H1 (cell line): ENCODE data around the gene CDC42. TPM values are rescaled to one million over a fixed set of nuclear protein-coding genes. Genes with fewer than 3 reads are reported as not detected.

Source experiments
- CTCF ChIA-PET: fragments of 300-600 bp; sonication (Branson Sonifier 250); formaldehyde crosslinking; loops from one replicate; lab custom pipeline; 2021; ENCODE audit not compliant: partially characterized antibody; lab: Charles Lee
- POLR2A ChIA-PET: fragments of 300-600 bp; sonication (Branson Sonifier 250); formaldehyde crosslinking; loops from one replicate; lab custom pipeline; 2021; ENCODE audit warnings: inconsistent platforms; ENCODE audit not compliant: partially characterized antibody; lab: Charles Lee
- DNase-seq, 2 experiments: peaks; one replicate each; pipeline versions ENCODE4 v3.0.0 to v3.0.0-alpha.2; 2010 to 2022; ENCODE audit warnings: low spot score in 2 of 2, low read depth in 1 of 2, mixed read lengths in 1 of 2
- FAIRE-seq: peaks from 2 replicates; lab custom pipeline; 2011; peaks lifted over from hg19 to GRCh38; lab: Jason Lieb, UNC
- H2AFZ ChIP-seq: 2 replicates; pipeline ENCODE4 v1.8.1; 2012; ENCODE audit warnings: low read length, inconsistent platforms
- H2AK5ac ChIP-seq: 2 replicates; pipeline ENCODE4 v1.6.1; 2013; ENCODE audit warnings: low read depth, low read length
- H2BK120ac ChIP-seq: replicated peaks from 2 replicates; pipeline ENCODE3; 2013; ENCODE audit warnings: low read depth, low read length, inconsistent platforms
- H2BK12ac ChIP-seq: 2 replicates; pipeline ENCODE4 v1.6.1; 2013; ENCODE audit warnings: low read depth, low read length
- H2BK15ac ChIP-seq: 2 replicates; pipeline ENCODE4 v1.6.1; 2013; ENCODE audit warnings: low read length
- H2BK20ac ChIP-seq: 2 replicates; pipeline ENCODE4 v1.6.1; 2013; ENCODE audit warnings: low read length
- H2BK5ac ChIP-seq: 2 replicates; pipeline ENCODE4 v1.6.1; 2013; ENCODE audit warnings: low read depth, low read length
- H3K14ac ChIP-seq: 2 replicates; pipeline ENCODE4 v1.6.1; 2013; ENCODE audit warnings: inconsistent platforms; ENCODE audit not compliant: insufficient read length
- H3K18ac ChIP-seq: 2 replicates; pipeline ENCODE4 v1.6.1; 2013; ENCODE audit warnings: low read length; ENCODE audit errors: extremely low read depth
- H3K23ac ChIP-seq: 2 replicates; pipeline ENCODE4 v1.6.1; 2013; ENCODE audit warnings: inconsistent platforms; ENCODE audit not compliant: insufficient read length
- H3K23me2 ChIP-seq: 2 replicates; pipeline ENCODE4 v1.6.1; 2013; ENCODE audit warnings: low read depth, low read length
- H3K27ac ChIP-seq: 2 replicates; pipeline ENCODE4 v1.6.1; 2011; ENCODE audit warnings: low read depth, low read length, inconsistent platforms
- H3K27me3 ChIP-seq, 4 experiments: replicated peaks in 1 of 4; 1 replicate in 1 of 4; 2 replicates in 3 of 4; pipeline versions ENCODE4 v1.6.1 to v1.8.1; 2011 to 2013; ENCODE audit warnings: low read length in 3 of 4, mild to moderate bottlenecking in 3 of 4, inconsistent platforms in 2 of 4, mixed read lengths in 2 of 4, moderate library complexity in 1 of 4; ENCODE audit not compliant: control insufficient read depth in 3 of 4, insufficient read depth in 3 of 4; ENCODE audit errors: extremely low read depth in 1 of 4
- H3K36me3 ChIP-seq, 4 experiments: 2 replicates each; pipeline versions ENCODE4 v1.6.1 to v1.8.1; 2011 to 2013; ENCODE audit warnings: mild to moderate bottlenecking in 4 of 4, low read length in 3 of 4, moderate library complexity in 2 of 4, control low read depth in 1 of 4, inconsistent platforms in 1 of 4; ENCODE audit not compliant: insufficient read depth in 4 of 4, control insufficient read depth in 2 of 4
- H3K4ac ChIP-seq: replicated peaks from 2 replicates; pipeline ENCODE3; 2013; ENCODE audit warnings: low read length, low read depth, mixed read lengths, inconsistent platforms; ENCODE audit not compliant: insufficient read length
- H3K4me1 ChIP-seq, 4 experiments: replicated peaks in 1 of 4; 1 replicate in 1 of 4; 2 replicates in 3 of 4; pipeline versions ENCODE4 v1.6.1 to v1.8.1; 2011 to 2013; ENCODE audit warnings: low read length in 3 of 4, inconsistent platforms in 2 of 4, mixed read lengths in 1 of 4; ENCODE audit not compliant: insufficient read depth in 4 of 4, control insufficient read depth in 3 of 4
- H3K4me2 ChIP-seq, 2 experiments: 2 replicates each; pipeline versions ENCODE4 v1.6.1 to v1.8.1; 2011 to 2013; ENCODE audit warnings: low read depth in 2 of 2, low read length in 2 of 2, control low read depth in 1 of 2, inconsistent platforms in 1 of 2, mild to moderate bottlenecking in 1 of 2; ENCODE audit not compliant: insufficient read depth in 1 of 2
- H3K4me3 ChIP-seq, 4 experiments: fragments of 200-600, 300-600 bp in 1 of 4; sonication (generic), shearing (Covaris generic), sonication (Bioruptor Twin) in 1 of 4; 2 replicates each; pipeline versions ENCODE4 v1.5.1 to v1.8.1; 2011 to 2016; ENCODE audit warnings: low read length in 4 of 4, low read depth in 3 of 4, control low read depth in 2 of 4, inconsistent platforms in 2 of 4, mild to moderate bottlenecking in 2 of 4, mixed read lengths in 1 of 4, moderate library complexity in 1 of 4; ENCODE audit not compliant: insufficient read depth in 2 of 4; ENCODE audit errors: extremely low read depth in 1 of 4
- H3K56ac ChIP-seq: replicated peaks from 2 replicates; pipeline ENCODE3; 2013; ENCODE audit warnings: low read depth, mild to moderate bottlenecking, mixed read lengths, low read length, inconsistent platforms; ENCODE audit not compliant: insufficient read length
- H3K79me1 ChIP-seq: 2 replicates; pipeline ENCODE4 v1.6.1; 2013; ENCODE audit warnings: low read depth, low read length, control low read depth
- H3K79me2 ChIP-seq, 2 experiments: 2 replicates each; pipeline versions ENCODE4 v1.6.1 to v1.8.1; 2012 to 2013; ENCODE audit warnings: low read length in 2 of 2, mild to moderate bottlenecking in 2 of 2, inconsistent platforms in 1 of 2; ENCODE audit not compliant: insufficient read depth in 2 of 2, control insufficient read depth in 1 of 2
- H3K9ac ChIP-seq, 4 experiments: replicated peaks in 1 of 4; 1 replicate in 1 of 4; 2 replicates in 3 of 4; pipeline versions ENCODE4 v1.6.1 to v1.8.1; 2011 to 2013; ENCODE audit warnings: low read depth in 3 of 4, low read length in 3 of 4, control low read depth in 2 of 4, mild to moderate bottlenecking in 2 of 4, moderate library complexity in 2 of 4, inconsistent platforms in 1 of 4; ENCODE audit errors: extremely low read depth in 1 of 4
- H3K9me3 ChIP-seq, 2 experiments: 2 replicates each; pipeline versions ENCODE4 v1.6.1 to v1.8.1; 2012 to 2013; ENCODE audit warnings: mild to moderate bottlenecking in 2 of 2, moderate library complexity in 2 of 2, control low read depth in 1 of 2, inconsistent platforms in 1 of 2, low read depth in 1 of 2, low read length in 1 of 2, mixed read lengths in 1 of 2; ENCODE audit not compliant: insufficient read depth in 2 of 2
- H4K20me1 ChIP-seq, 2 experiments: replicated peaks in 1 of 2; 2 replicates each; pipeline versions ENCODE3 to v1.8.1; 2011 to 2013; ENCODE audit warnings: inconsistent platforms in 2 of 2, low read length in 2 of 2, mild to moderate bottlenecking in 1 of 2; ENCODE audit not compliant: insufficient read depth in 2 of 2, control insufficient read depth in 1 of 2
- H4K5ac ChIP-seq: 2 replicates; pipeline ENCODE4 v1.6.1; 2013; ENCODE audit warnings: low read length, low read depth, mixed read lengths, inconsistent platforms; ENCODE audit not compliant: insufficient read length
- H4K8ac ChIP-seq: 2 replicates; pipeline ENCODE4 v1.8.0; 2013; ENCODE audit warnings: mild to moderate bottlenecking, moderate library complexity, low read length, inconsistent platforms; ENCODE audit not compliant: insufficient read depth; ENCODE audit errors: extremely low read depth
- H4K91ac ChIP-seq: replicated peaks from 2 replicates; pipeline ENCODE3; 2013; ENCODE audit warnings: low read length, mixed read lengths, inconsistent platforms; ENCODE audit not compliant: insufficient read length
- ATF2 ChIP-seq: IDR thresholded peaks from 2 replicates; pipeline ENCODE4 v1.6.1; 2012; ENCODE audit warnings: low read length, inconsistent platforms
- BCL11A ChIP-seq, 2 experiments: IDR thresholded peaks; one replicate each; pipeline ENCODE4 v1.6.1; 2011; ENCODE audit warnings: low read depth in 2 of 2, low read length in 2 of 2, mild to moderate bottlenecking in 2 of 2
- CBX8 ChIP-seq: fragments of 300-800, 300-1000 bp; sonication (generic); IDR thresholded peaks from 2 replicates; pipeline ENCODE4 v1.7.1; 2016; ENCODE audit warnings: low read depth, low read length, borderline replicate concordance
- CEBPB ChIP-seq: IDR thresholded peaks from 2 replicates; pipeline ENCODE4 v1.6.1; 2012; ENCODE audit warnings: low read depth, low read length
- CTCF ChIP-seq, 3 experiments: IDR thresholded peaks; 1 replicate in 2 of 3; 2 replicates in 1 of 3; pipeline versions ENCODE4 v1.5.1 to v1.6.1; 2011; ENCODE audit warnings: low read length in 3 of 3, mild to moderate bottlenecking in 3 of 3, inconsistent platforms in 2 of 3, low read depth in 1 of 3, moderate library complexity in 1 of 3; ENCODE audit not compliant: insufficient read depth in 1 of 3; ENCODE audit errors: control extremely low read depth in 1 of 3
- EGR1 ChIP-seq: IDR thresholded peaks from 2 replicates; pipeline ENCODE4 v1.6.1; 2011; ENCODE audit warnings: low read depth, low read length, borderline replicate concordance
- FOSL1 ChIP-seq: IDR thresholded peaks from 2 replicates; pipeline ENCODE4 v1.6.1; 2011; ENCODE audit warnings: mild to moderate bottlenecking, low read depth, low read length, moderate library complexity; ENCODE audit not compliant: insufficient read depth
- GABPA ChIP-seq: IDR thresholded peaks from 2 replicates; pipeline ENCODE4 v1.6.1; 2011; ENCODE audit warnings: mild to moderate bottlenecking, low read length, moderate library complexity, borderline replicate concordance; ENCODE audit not compliant: insufficient read depth
- TBP ChIP-seq: IDR thresholded peaks from 2 replicates; pipeline ENCODE4 v1.6.1; 2011; ENCODE audit warnings: low read depth, low read length, improper control_type of control experiment
- WGBS, 2 experiments: shearing (Covaris generic) in 1 of 2; methylation state at CpG; one replicate each; pipeline versions ENCODE4 v1.1.6 to v1.1.7; 2013 to 2015; ENCODE audit warnings: low lambda C conversion rate in 2 of 2, mixed read lengths in 2 of 2, inconsistent platforms in 1 of 2, low coverage in 1 of 2, missing lambda C conversion rate in 1 of 2; ENCODE audit not compliant: insufficient replicate concordance in 2 of 2, insufficient coverage in 1 of 2, insufficient read length in 1 of 2; ENCODE audit errors: extremely low coverage in 1 of 2, missing lambda C conversion rate in 1 of 2; 5-methylcytosine and 5-hydroxymethylcytosine counted together
- polyA plus RNA-seq, 7 experiments: library from polyadenylated mRNA; depleted of rRNA in 3 of 7; stranded (reverse) in 5 of 7; unstranded in 2 of 7; fragments of >200 nt in 5 of 7; fragments of 200-250 nt in 2 of 7; gene quantifications; 1 replicate in 5 of 7; 2 replicates in 1 of 7; 4 replicates in 1 of 7; pipeline versions ENCODE4 v1.2.1 to v1.2.3, GENCODE V29; 2011 to 2013; ENCODE audit warnings: missing spikeins in 2 of 7, mixed read lengths in 2 of 7
- total RNA-seq: library from RNA; stranded (reverse); fragmentation: NEBNext Ultra II Directional; extraction: Animal tissue kit (Norgen Biotek cat#: 25700); gene quantifications from 2 replicates; pipeline ENCODE4 v1.2.1, GENCODE V29; 2021

Gene CDC42
- total and polyA plus RNA-seq, 2 of the 8 experiments (the other 6 are each of a cell fraction or from before 2014, with no cell fraction given) = 110 to 179 TPM

GRCh38 chr1:22026924-22027289, 25.6 kb upstream of the CDC42 start:
- Histone ChIP-seq H3K23ac (no peak overlapping the region), H3K4me3 (no peak overlapping the region), H3K56ac (no peak overlapping the region), H2AFZ (no peak overlapping the region), H4K5ac (no peak overlapping the region), H4K91ac (no peak overlapping the region), H3K18ac (no peak overlapping the region), H2BK12ac (no peak overlapping the region), H3K79me1 (no peaks in the 10 kb centered on the region; the same call in 1 of the 2 replicates), H4K8ac (no peak overlapping the region), H3K36me3 (peaks cover 0 to 8% (median 2%) of the 10 kb centered on the region in 4 experiments; a peak in 5 of 8 replicates), H3K4me2 (no peak overlapping the region; a peak in 1 of 4 replicates), H2BK15ac (no peak overlapping the region), H2BK5ac (no peak overlapping the region), H4K20me1 (peaks cover 0 to 2% of the 10 kb centered on the region in 2 experiments), H3K9me3 (no peaks in the 10 kb centered on the region), H2BK20ac (no peak overlapping the region), H3K4me1 (peaks cover 0 to 12% (median 8%) of the 10 kb centered on the region in 4 experiments), H3K14ac (no peak overlapping the region)
- POLR2A ChIA-PET = interaction anchor here (2.6 kb wide), 1 partner anchor 15 kb away, joined by 8 read pairs; no protein-coding TSS in a partner anchor
- CTCF ChIA-PET = interaction anchor here (1.2 kb wide), 1 partner anchor 10 kb away, joined by 4 read pairs; no protein-coding TSS in a partner anchor
- 90% methylated on average over 2 of the region's 3 CpGs; no CpG with 5 or more reads in 1 of the 2 experiments for WGBS, 2 experiments
- DNase-seq = no peak
- no peak for FAIRE-seq
- TF ChIP-seq TBP (no peak), GABPA (no peak), CEBPB (no peak), CBX8 (no peak), BCL11A (IDR thresholded peaks at IDR 0.05; ENCODE audit: low read depth in 2 of 2, low read length in 2 of 2) (no peak), FOSL1 (no peak), CTCF (IDR thresholded peaks at IDR 0.05; ENCODE audit: control extremely low read depth in 1 of 3, insufficient read depth in 1 of 3, low read depth in 1 of 3, low read length in 3 of 3) (no peak), EGR1 (no peak), ATF2 (no peak)
- TF ChIP-seq, all 59 proteins: peak for 0
- H3K4ac ChIP-seq = no peak overlapping the region
- peaks cover 0 to 10% of the 10 kb centered on the region in 2 experiments; a peak in 2 of 4 replicates for H3K79me2 ChIP-seq
- H3K27ac ChIP-seq = no peak overlapping the region
- peaks cover 8% of the 10 kb centered on the region; the same call in 1 of the 2 replicates for H3K23me2 ChIP-seq
- no peaks in the 10 kb centered on the region for H3K27me3 ChIP-seq
- no peak overlapping the region for H3K9ac ChIP-seq
- no peak overlapping the region for H2AK5ac ChIP-seq
- H2BK120ac ChIP-seq = no peak overlapping the region
